HG02981 (cell line): ENCODE measurements around the gene PGGHG.

Source experiments
- ATAC-seq: cut with Tn5 transposase; IDR thresholded peaks from one replicate; pipeline ENCODE4 v1.9.1; 2021; ENCODE audit warnings: mild to moderate bottlenecking, moderate library complexity; ENCODE audit not compliant: unreplicated experiment

The PGGHG gene

DNA sequence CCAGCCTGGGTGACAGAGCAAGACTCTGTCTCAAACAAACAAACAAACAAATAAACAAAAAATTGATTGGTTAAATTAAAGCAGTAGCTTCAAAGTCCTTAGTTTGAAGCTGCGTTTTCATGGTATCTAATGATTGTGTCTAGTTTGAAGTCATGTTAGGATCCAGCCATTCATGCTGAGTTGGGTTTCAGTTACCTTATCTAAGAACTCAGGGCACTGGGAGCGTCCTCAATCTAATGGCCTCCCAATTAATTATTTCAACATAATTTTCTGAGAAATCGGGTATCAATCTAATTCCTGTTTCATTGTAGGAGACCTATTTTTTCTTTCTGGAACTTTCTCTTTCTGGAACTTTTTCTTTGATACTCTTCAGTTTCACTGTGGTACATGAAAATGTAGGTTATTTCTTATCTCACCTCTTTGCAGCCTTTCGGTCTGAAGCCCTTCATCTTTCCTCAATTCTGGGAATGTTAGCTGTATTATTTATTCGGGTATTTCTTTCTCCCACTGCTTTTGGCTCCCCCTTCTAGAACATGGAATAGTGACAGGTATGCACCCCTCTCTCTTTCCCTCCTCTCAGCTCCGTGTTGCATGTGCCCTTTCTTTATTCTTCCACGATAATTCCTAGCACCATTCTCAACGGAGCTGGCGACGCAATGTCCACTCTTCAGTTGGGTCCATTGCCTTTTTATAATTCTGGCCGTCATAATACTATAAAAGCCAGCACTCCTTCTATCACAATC is 56.1 kb downstream of the PGGHG start:
- ATAC-seq = no peak
